ENCODE results near the gene CHN2. TPM values are rescaled to one million over a fixed set of nuclear protein-coding genes. Genes with fewer than 3 reads are reported as not detected.

Gene CHN2
- total RNA-seq, 1 donor from 2014 or later: 0.33 TPM

GRCh38 chr7:29163854-29164253, 30.7 kb upstream of the CHN2 start:
- H3K4me1 Mint-ChIP-seq: no peaks in the 10 kb centered on the region
- H3K9me3 Mint-ChIP-seq: peaks cover 8% of the 10 kb centered on the region
- peaks cover 3% of the 10 kb centered on the region for H3K27me3 Mint-ChIP-seq
- H3K27ac Mint-ChIP-seq: no peak overlapping the region
- H3K36me3 Mint-ChIP-seq (ENCODE audit: low read depth): no peaks in the 10 kb centered on the region
- intact Hi-C loops (cut with micrococcal nuclease): no loop called here
- DNase-seq: no peak
- H3K4me3 Mint-ChIP-seq: no peak overlapping the region

- H3K36me3 Mint-ChIP-seq (ENCODE audit: low read depth): no peaks in the 10 kb centered on the region
- no peak overlapping the region for H3K27ac Mint-ChIP-seq
Observed at GRCh38 chr7:29167721-29168120, 26.9 kb upstream of the CHN2 start.

GRCh38 chr7:29170781-29171180, 23.8 kb upstream of the CHN2 start:
- H3K27me3 Mint-ChIP-seq: peaks cover 5% of the 10 kb centered on the region

More at GRCh38 chr7:29167721-29168120, 26.9 kb upstream of the CHN2 start:
- no peak overlapping the region for H3K4me3 Mint-ChIP-seq
- DNase-seq: peak; percentile 5
- no peaks in the 10 kb centered on the region for H3K4me1 Mint-ChIP-seq
- peaks cover 5% of the 10 kb centered on the region for H3K27me3 Mint-ChIP-seq
- H3K9me3 Mint-ChIP-seq: peaks cover 8% of the 10 kb centered on the region
- intact Hi-C loops (cut with micrococcal nuclease): no loop called here

DNA sequence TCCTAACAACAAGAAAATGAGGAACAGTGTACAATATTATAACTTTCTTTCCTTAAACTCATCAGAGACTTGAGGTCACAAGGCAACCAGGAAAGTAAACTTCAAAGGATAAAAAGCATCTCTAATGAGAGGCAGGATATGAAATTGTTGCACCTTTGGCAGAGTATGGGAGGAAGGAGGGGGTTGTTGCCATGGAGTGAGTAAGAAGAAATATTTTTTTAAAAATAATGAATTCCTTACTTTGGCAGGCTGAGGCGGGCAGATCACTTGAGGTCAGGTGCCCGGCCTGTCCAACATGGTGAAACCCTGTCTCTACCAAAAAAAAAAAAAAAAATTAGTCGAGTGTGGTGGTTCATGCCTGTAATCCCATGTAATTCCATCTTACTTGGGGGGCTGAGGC, 21.1 kb upstream of the CHN2 start:
- Mint-ChIP-seq H3K4me3 (no peak overlapping the region), H3K36me3 (ENCODE audit: low read depth) (no peaks in the 10 kb centered on the region), H3K27me3 (peaks cover 11% of the 10 kb centered on the region), H3K9me3 (no peaks in the 10 kb centered on the region), H3K4me1 (peaks cover 10% of the 10 kb centered on the region), H3K27ac (no peak overlapping the region)
- DNase-seq: no peak
- intact Hi-C loops (cut with micrococcal nuclease): no loop called here

More at GRCh38 chr7:29170781-29171180, 23.8 kb upstream of the CHN2 start:
- peaks cover 5% of the 10 kb centered on the region for H3K9me3 Mint-ChIP-seq
- H3K36me3 Mint-ChIP-seq (ENCODE audit: low read depth): no peaks in the 10 kb centered on the region
- H3K4me3 Mint-ChIP-seq: no peak overlapping the region
- H3K27ac Mint-ChIP-seq: no peak overlapping the region
- DNase-seq: no peak
- intact Hi-C loops (cut with micrococcal nuclease): no loop called here
- no peaks in the 10 kb centered on the region for H3K4me1 Mint-ChIP-seq

DNA sequence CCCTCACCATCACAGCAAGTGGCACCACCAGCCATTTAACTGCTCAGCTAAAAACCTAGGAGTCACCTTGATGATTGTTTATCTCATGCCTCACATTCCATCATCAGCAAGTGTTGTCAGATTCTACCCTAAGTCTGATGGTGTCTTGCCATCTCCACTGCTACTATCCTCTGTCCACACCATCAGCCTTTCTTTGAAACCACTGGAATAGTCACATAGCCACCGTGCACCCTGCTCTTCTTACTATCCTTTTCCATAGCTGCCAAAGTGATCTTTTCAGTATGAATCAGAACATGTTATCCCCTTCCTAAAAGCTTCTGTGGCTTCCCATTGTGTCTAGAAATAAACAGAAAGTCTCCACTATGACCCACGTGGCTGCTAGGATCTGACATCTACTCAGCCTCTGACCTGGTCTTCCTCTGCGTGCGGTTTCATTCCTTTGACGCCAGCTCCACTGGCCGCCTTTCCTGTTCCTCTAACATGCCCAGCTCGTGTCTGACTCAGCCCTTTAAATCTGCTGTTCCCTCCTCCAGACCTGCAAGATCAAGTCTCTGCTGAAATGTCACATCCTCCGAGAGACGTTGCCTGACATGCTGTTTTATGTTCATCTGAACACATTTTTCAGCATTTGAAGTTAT, 16.5 kb upstream of the CHN2 start:
- Mint-ChIP-seq H3K9me3 (no peaks in the 10 kb centered on the region), H3K4me3 (peak overlapping the region; percentile 2), H3K27me3 (peaks cover 13% of the 10 kb centered on the region), H3K36me3 (ENCODE audit: low read depth) (no peaks in the 10 kb centered on the region), H3K4me1 (peaks cover 10% of the 10 kb centered on the region), H3K27ac (no peak overlapping the region)
- intact Hi-C loops (cut with micrococcal nuclease): no loop called here
- DNase-seq: peak; percentile 58

DNA sequence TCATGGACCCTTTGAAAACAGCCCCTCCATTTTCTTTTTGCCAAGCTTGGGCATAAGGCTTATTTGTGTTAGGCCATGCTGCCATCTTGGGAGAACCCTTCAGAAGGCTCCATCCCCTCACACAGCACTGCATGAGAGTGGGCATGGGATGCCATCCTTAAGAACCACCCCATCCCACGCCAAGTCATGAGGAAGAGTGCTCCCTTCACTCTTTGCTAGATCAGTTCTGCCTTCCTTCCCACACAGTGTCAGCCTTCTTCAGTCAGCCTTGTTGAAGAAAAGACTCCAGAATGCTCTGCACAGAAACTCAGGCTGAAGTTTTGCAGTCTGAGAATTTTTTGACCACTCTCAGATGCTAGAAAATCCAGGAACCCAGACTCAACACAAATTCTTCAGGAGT, 15.5 kb upstream of the CHN2 start:
- Mint-ChIP-seq H3K4me3 (no peak overlapping the region), H3K27me3 (peaks cover 13% of the 10 kb centered on the region), H3K9me3 (no peaks in the 10 kb centered on the region), H3K36me3 (ENCODE audit: low read depth) (no peaks in the 10 kb centered on the region), H3K27ac (no peak overlapping the region), H3K4me1 (peaks cover 10% of the 10 kb centered on the region)
- intact Hi-C loops (cut with micrococcal nuclease): no loop called here
- DNase-seq: no peak

GRCh38 chr7:29184599-29184998, 10.0 kb upstream of the CHN2 start:
- Mint-ChIP-seq H3K36me3 (ENCODE audit: low read depth) (no peaks in the 10 kb centered on the region), H3K4me1 (peaks cover under 1% of the 10 kb centered on the region), H3K27ac (no peak overlapping the region), H3K9me3 (no peaks in the 10 kb centered on the region), H3K4me3 (no peak overlapping the region), H3K27me3 (peaks cover 10% of the 10 kb centered on the region)
- intact Hi-C loops (cut with micrococcal nuclease): no loop called here
- DNase-seq: no peak

DNA sequence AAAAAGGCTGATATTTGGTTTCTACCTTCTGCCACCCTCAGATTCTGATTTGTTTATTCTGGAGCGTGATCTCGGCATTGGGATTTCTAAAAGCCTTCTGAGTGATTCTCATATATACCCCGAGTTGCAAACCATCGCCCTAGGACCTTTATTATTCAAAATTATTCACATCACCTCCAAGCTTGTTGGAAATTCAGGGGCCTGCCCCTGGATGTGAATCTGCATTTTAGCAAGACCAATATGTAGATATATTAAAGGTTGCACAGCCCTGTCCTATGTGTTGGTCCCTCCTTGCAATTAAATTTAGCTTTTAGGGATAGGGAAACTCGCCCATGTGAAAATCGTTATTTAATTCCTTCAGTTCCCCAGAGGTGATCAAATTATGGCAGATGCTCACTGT, 9.0 kb upstream of the CHN2 start:
- Mint-ChIP-seq H3K4me3 (no peak overlapping the region), H3K27me3 (peaks cover 14% of the 10 kb centered on the region), H3K36me3 (ENCODE audit: low read depth) (no peaks in the 10 kb centered on the region), H3K9me3 (no peaks in the 10 kb centered on the region), H3K4me1 (peaks cover 2% of the 10 kb centered on the region), H3K27ac (no peak overlapping the region)
- intact Hi-C loops (cut with micrococcal nuclease): no loop called here
- no peak for DNase-seq

GRCh38 chr7:29189743-29190201, 4.8 kb upstream of the CHN2 start:
- peak; percentile 82 for DNase-seq
- H3K27me3 Mint-ChIP-seq: peaks cover 43% of the 10 kb centered on the region
- H3K4me3 Mint-ChIP-seq: no peak overlapping the region
- intact Hi-C loops (cut with micrococcal nuclease): loop anchor here (1.0 to 10.0 kb wide), 4 partner anchors 155 to 265 kb away; partner anchors contain the start of gene TRIL
- no peaks in the 10 kb centered on the region for H3K36me3 Mint-ChIP-seq (ENCODE audit: low read depth)
- no peaks in the 10 kb centered on the region for H3K9me3 Mint-ChIP-seq
- H3K4me1 Mint-ChIP-seq: peaks cover 2% of the 10 kb centered on the region
- H3K27ac Mint-ChIP-seq: no peak overlapping the region

GRCh38 chr7:29190349-29191045, 4.1 kb upstream of the CHN2 start:
- Mint-ChIP-seq H3K4me3 (no peak overlapping the region), H3K27me3 (peaks cover 49% of the 10 kb centered on the region), H3K27ac (no peak overlapping the region), H3K36me3 (ENCODE audit: low read depth) (no peaks in the 10 kb centered on the region), H3K4me1 (peaks cover 7% of the 10 kb centered on the region), H3K9me3 (no peaks in the 10 kb centered on the region)
- DNase-seq: no peak
- intact Hi-C loops (cut with micrococcal nuclease): loop anchor here (1.0 to 10.0 kb wide), 4 partner anchors 154 to 266 kb away; partner anchors contain the start of gene TRIL

DNA sequence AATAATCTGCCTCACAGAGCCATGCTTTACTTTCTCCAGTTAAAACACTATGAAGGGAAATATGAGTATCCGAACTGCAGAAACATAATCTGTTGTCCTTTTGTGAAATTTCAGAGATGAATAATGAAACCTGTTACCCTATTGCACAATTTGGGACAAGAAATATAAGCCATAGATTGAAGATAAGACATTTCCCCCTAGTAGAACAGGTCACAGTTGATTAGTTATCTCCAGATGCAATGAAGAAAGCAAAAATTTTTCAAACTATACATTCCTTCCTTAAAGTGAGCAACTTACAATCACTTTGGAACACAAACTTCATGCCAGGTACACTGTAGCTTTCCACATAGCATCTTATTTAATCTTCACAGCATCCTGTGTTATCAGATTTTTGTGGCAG, 2.3 kb upstream of the CHN2 start:
- H3K27ac Mint-ChIP-seq: no peak overlapping the region
- H3K36me3 Mint-ChIP-seq (ENCODE audit: low read depth): no peaks in the 10 kb centered on the region
- intact Hi-C loops (cut with micrococcal nuclease): loop anchor here (10.0 kb wide), 3 partner anchors 152 to 268 kb away; partner anchors contain the start of gene TRIL
- DNase-seq: no peak
- H3K27me3 Mint-ChIP-seq: peaks cover 64% of the 10 kb centered on the region
- no peak overlapping the region for H3K4me3 Mint-ChIP-seq
- peaks cover 16% of the 10 kb centered on the region for H3K4me1 Mint-ChIP-seq
- H3K9me3 Mint-ChIP-seq: no peaks in the 10 kb centered on the region

DNA sequence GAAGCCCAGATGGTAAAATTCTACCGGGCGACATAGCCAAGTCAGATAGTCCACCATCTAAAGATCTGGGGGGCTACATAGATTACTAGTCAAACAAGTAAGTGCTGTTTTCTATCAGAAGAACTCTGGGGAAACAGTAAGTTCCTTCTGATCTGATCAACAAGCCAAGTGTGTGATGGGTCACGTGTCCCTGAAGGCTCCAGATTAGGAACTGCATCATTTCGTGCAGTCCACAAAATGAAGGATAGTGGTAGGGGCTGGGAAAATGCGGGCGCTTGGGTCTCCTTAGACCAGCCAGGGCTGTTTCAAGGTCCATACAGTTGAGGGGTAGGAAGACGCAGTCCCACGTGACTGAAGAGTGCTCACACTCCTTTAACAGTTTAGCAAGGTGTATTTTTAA, 1.8 kb upstream of the CHN2 start:
- peaks cover 69% of the 10 kb centered on the region for H3K27me3 Mint-ChIP-seq

GRCh38 chr7:29193316-29194205, 1.0 kb upstream of the CHN2 start:
- Mint-ChIP-seq H3K36me3 (ENCODE audit: low read depth) (no peaks in the 10 kb centered on the region), H3K27ac (no peak overlapping the region), H3K4me3 (peak overlapping the region; percentile 53), H3K27me3 (peaks cover 73% of the 10 kb centered on the region), H3K9me3 (no peaks in the 10 kb centered on the region), H3K4me1 (peaks cover 16% of the 10 kb centered on the region)
- DNase-seq: no peak
- intact Hi-C loops (cut with micrococcal nuclease): loop anchor here (10.0 kb wide), 3 partner anchors 151 to 269 kb away; partner anchors contain the start of gene TRIL

More for the DNA sequence above, 1.8 kb upstream of the CHN2 start:
- intact Hi-C loops (cut with micrococcal nuclease): loop anchor here (10.0 kb wide), 3 partner anchors 152 to 268 kb away; partner anchors contain the start of gene TRIL
- Mint-ChIP-seq H3K9me3 (no peaks in the 10 kb centered on the region), H3K4me3 (no peak overlapping the region), H3K27ac (no peak overlapping the region), H3K4me1 (peaks cover 16% of the 10 kb centered on the region), H3K36me3 (ENCODE audit: low read depth) (no peaks in the 10 kb centered on the region)
- DNase-seq: no peak
